ENCODE measurements around the gene CD96.
"Not testable (repeated sequence)": the region's sequence is repeated elsewhere in the genome, so short reads cannot be mapped to it uniquely, and the experiment has no call there.

Gene CD96

DNA sequence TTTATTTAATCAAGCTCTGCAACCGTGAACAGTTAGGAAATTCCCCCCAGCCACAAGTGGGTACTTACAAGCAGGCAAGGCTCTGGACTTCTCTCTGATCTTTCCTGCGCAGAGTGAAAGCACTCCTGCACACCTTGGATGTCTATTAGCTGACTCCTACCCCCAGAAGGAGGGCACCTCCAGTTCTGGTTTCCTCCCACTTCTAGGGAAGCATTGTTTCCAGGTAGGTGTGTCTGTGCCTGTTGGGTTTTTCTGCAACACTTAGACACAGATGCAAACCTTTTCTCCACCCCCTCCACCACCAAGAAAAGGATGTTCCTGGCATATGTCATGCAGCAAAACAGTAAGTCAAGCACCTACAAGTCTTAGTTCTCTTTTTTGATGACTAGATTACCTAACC lies 53.2 kb downstream of the CD96 start, which contains the start of gene ZBED2:
Gene ZBED2 (minus strand): TSS at position 115 of the 400 bp plus-strand sequence. CDS start 1,145 bp downstream, outside the sequence.
- DNase-seq, result no peak

DNA sequence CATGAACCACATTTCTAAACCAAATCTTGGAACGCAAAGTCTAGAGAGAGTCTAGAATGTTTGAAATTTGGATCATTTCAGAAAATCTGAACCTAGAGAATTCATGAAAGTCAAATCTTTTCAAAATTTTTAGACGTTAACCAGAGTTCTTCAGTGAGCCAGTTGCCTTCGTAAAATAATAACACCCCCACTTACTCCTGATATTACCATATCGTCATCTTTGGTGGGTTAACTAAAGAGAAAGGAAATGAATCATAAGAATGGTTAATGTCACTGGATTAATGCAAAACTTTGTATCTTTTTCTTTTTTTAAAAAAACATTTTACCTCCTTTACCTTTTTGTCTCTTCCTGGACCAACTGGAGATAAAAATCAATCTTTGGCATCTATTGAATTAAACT lies 54.3 kb downstream of the CD96 start:
- no peak for DNase-seq

DNA sequence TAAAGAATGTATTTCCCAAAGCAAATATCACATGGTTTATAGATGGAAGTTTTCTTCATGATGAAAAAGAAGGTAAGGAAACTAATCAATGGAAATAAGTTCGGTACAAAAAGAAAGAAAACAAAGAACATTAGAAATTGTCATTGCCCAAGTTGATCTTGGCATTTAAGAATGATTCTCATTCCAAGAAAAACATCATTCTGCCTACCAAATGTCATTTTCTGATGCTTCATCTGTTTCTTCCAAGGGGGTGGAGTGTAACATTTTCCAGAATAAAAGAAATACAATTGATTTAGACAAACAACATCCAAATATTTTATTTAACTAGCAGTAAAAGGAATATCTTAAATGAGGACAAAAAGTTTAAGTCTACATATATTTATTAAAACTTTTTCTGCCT lies 56.1 kb downstream of the CD96 start:
- DNase-seq, result no peak

DNA sequence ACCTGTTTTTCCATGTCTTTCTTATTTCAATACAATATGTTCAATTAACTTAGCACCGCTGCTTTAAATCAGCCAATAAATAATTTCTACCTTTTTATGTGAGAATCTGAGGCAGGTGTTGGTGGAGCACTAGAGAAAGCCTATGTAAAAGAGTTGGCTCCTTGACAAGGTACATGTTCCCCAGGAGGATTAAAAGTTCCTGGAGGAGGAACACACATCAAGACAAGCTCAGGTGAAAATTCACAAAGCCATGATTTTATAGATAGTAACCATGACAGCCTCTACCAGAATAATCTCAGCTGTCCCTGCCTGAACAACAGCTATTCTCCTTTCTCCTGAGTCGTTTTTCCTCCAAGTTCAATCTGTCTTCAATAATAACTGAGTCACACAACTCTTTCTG lies 56.6 kb downstream of the CD96 start:
- DNase-seq, result no peak

DNA sequence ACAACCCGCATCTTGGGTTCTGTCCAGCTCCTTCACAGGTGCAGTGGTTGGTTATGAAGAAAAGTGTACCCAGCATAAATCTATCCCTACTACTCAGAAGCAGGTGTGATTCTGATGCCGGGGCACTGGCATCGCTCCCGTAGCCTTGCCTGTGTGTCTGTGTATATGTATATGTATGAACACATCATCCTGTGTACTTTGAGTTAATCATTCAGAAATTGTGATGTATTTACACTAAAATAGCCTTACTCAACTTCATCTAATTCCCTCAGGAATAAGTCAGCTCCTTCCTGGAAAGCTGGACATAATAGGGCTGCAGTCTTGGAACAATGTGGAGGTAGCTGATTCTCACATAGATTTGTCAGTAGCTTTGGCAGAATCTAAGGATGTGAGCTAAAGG lies 59.8 kb downstream of the CD96 start:
- no peak for DNase-seq

DNA sequence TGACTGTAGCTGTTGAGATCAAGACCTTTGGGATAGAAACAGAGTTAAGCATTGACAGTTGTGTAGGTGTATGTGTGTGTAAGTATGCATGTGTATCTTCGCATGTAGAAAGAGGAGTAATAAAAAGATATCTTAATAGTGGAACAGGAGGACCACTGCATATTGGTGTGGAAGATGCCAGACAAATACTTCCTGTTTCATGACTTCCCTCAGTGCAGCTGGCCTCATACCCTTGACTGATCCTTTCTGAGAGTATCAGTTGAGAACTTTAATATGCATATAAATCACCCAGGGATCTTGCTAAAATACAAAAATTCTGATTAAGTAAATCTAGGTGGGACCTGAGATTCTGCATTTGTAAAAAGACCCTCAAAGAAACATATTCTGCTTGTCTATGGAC lies 61.7 kb downstream of the CD96 start:
- DNase-seq, result no peak

DNA sequence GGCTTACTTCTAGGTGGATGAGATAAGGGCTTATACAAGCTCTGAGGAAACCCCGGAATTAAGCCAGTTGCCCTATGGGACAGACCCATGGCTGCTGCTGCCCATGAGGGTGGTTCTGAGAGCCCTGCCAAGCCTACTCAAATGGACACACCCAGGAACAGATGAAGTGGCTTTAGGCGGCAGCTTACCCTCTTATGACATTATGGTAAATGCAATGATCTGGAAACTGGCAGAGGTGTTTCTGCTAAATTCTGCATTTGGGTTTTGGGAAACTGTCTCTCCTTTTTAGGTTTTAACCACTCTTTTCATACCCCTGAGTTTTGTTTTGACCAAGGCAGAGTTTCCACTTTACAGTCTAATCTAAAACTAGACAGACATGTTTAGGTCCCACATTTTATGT lies 62.1 kb downstream of the CD96 start:
- DNase-seq, result no peak

DNA sequence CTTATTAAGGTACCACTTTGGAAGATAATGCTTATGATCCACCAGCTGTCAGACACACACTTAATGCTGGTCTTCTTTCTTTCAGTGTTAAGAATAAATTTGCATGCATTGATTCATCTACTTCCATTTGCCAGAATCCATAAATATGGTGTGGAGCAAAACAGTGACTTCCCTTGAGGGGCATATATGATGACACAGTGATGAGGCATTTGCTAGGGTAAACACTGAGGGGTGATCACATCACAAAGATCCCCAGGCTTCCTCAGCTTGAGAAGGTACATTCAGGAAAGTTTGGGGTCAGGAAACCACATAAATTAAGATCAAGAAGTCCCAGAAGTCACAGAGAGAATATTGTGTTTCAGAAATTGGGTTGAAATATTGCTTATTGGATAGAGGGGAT lies 63.0 kb downstream of the CD96 start:
- DNase-seq, result peak; percentile 57

DNA sequence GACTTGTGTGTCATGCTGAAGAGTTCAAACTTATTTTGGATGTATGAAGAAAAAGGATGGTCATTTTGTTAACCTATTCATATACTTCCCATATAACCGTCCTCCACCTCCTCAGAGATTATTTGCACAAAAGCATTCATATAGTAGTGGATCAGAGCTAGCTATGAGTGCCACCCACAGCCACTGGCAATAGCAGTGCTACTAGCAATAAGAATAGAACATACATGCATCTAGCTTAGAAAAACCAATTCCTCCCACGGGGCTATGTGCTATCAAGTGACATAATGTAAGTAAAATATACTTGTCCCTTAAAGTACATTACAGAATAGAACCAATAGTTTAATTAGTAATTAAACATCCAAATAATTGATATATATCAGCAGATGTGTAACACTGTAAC lies 63.5 kb downstream of the CD96 start:
- no peak for DNase-seq

DNA sequence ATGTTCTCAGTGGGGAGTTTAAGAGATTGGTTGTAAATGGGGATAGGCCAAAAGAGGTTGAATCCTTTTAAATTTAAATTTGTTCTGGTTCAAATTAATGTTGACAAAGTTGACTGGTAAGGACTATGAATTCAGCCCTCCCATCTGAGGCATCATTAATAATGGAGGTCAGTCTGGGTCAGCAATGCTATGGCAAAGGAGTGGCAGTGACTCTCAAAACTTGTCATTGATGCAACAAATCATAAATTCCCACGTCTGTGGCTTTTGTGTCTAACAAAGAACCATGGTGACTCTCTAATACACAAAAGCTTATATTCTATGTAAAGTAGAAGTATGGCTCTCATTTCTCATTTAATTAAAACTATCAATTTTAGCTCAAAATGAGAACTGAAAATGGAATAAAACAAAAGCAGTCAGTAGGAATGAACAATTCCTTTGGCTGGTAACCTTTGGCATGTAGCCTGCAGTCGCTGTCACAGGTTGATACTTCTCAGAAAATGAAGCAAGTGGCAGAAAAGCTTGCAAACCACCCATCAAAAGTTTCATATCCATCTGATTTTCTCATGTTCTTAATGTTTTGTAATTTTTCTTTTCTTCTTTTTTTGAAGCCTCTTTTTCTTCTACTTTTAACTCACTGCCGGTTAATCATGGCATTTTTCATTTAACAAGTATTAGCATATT lies 65.4 kb downstream of the CD96 start:
- no peak for DNase-seq

DNA sequence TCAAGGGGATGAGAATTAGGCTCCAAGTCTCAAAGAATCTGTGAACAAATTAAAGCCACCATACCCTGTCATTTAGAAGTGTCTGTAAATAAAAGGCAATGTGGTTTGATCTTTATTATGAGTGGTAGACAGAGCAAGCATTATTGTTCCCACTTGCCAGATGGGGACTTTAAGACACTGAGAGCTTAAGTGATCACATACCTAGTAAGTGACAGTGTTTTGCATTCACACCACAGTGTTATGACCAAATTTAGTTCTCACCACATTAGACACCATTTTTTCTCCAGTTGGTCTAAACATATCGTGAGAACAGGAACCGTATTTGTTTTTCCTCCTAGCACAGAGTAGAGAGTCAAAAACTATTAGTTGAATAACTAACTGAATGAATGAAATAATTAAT lies 66.4 kb downstream of the CD96 start:
- no peak for DNase-seq

DNA sequence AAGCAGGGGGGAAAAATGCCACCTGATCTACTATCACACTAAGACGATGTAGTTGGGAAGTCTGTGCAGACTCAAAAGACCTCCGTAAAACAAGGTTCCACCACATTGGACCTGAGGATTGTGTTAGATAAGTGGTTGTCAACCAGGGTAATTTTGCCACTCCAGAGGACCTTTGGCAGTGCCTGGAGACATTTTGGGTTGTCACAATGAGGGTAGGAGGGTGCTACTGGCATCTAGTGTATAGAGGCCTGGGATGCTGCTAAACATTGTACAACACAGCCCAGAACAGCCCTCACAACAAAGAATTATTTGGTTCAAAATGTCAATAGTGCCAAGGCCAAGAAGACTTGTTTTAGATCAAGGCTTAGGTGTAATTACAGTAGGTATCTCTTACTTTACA lies 67.7 kb downstream of the CD96 start:
- DNase-seq, result no peak

DNA sequence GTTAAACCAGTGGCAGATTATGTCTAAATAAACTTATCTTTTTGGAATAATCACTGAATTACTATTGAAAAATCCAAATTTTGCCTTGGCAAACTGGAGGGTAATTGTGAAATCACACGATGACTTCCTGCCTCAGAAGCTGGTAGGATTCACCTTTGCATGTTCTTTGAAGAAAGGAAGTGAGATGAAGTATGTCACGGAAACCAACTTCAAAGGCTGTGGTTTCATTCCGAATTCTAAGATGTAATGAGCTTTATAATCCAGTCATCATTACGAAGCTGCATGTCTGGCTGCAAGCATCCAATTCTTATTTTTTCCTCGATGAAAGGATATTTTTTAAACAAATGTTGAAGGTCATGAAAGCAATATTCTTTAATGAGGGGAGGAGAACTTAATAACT lies 68.2 kb downstream of the CD96 start:
- no peak for DNase-seq

DNA sequence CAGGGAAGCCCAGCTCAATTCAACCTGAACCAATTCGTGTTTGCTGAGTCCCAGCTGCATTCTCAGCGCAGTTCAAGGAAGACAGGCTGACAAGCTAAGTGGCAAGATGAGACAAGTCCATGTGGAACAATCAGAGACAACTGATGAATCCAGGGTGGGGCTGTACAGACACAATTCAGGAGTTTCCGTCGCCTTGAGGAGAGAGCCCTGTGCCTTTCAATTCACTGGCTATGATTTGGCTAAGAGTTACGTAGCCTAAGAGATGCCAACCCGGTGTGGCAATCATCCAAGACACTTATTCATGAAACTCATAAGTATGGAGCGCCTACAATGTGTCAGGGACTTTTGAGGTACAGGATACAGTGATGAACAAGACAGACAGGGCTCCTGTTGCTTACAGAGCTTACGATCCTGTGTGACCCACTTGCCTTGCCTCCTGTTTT lies 68.6 kb downstream of the CD96 start:
- DNase-seq, result no peak

DNA sequence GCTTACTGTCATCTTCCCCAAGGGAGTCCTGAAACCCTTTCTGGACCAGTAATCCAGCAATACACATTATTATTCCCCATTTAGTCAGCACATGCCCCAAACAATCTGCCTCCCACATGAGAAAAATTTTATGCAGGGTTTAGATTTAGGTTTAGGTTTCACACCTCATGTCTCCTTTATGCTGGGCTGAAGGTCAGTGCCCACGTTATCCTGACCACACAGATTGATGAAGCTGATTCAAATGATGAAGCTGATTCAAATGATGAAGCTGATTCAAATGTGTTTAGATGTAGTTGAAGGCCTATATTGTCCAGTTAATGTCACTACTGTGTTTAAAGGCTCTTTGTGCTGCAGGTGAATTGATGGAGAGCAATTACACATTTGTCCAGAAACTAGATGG lies 71.3 kb downstream of the CD96 start:
- no peak for DNase-seq

DNA sequence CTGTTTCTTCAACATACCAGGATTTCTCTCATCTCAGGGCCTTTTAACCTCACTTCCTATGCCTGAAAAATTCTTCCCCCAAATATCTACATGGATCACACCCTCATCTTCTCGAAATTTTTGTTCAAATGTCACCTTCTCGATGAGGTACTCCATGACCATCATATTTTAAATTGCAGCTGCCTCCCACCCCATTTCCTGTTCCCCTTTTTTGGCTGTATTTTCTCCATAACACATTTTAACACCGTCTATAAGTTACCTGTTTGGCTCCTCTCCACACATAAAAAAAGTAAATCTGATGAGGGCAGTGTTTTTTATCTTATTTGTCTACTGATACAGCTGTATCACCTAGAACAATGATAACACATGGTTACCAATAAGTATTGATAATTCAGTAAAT lies 73.9 kb downstream of the CD96 start:
- no peak for DNase-seq

DNA sequence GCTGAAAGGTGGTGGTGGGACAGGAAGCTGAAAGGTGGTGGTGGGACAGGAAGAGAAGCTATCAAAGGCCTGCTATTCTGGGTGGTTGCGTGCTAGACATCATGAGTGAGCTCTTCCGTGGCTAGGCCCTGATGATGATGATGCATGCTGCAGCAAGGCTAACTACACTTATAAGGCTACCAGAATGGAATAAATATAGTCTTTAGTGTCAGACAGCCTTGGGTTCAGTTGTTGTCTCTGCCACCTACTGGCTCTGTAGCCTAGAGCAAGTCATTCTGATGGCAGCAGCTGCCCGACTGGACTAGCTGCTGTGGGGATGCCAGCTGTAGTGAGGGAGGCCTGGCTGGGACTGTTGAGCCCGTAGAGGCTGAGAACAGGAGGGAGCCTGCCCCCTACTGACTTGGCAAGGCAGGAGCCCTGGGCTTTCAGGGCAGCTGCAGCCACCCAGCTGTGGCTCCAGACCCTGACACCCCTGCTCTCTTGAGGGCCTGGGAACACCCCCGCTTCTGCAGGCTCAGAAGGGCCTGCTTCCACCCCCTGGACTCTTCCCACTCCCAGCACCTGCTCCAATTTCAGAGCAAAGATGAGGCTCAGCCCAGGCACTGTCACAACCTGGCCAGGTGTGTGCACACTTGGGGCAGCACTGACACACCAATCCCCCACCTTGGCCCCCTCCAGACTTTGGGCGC lies 74.6 kb downstream of the CD96 start:
- no peak for DNase-seq

DNA sequence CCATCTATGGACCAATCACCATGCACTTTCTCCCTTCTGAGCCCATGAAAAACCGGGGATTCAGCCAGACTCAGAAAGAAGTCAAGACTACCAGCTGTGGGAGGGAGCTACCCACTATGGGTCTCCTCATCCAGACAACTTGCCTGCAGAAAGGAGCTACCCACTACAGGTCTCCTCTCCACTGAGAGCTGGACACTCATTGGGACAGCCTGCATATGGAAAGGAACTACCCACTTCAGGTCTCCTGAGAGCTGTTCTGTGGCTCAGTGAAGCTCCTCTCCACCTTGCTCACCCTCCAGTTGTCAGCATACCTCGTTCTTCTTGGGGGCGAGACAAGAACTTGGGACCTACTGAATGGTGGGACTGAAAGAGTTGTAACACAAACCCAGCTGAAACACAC lies 75.4 kb downstream of the CD96 start:
- DNase-seq, result no peak

DNA sequence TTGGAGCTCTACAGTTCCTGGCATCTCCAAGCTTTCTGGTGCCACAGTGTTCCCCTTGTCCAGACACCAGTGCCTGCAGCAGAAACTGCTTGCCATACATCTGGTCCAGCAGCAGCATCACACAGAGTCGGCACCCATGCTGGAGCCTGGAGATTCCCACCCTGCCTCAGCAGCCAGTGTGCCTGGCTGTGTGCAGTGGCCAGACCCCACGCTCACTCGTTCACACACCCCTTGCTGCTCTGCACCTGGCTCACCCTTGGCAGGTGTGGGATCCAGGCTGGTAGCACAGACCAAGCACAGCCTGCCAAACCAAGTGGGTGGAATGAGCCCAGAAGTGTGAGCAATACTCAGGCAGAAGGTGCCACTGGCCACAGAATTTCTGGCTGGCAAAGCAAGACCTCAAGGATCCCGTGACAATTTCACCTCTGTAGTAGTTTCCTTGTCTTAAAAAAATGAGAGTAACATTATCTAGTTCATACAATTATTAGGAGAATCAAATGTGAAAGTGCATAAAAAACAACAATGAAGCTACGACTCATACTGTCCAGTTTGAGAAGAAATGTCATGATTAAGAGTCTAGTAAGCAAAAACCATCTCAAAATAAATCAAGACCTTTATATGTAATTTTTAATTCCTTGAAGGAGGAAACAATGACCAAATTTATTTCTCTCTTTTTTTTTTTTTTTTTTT lies 76.1 kb downstream of the CD96 start:
- DNase-seq, result no peak

DNA sequence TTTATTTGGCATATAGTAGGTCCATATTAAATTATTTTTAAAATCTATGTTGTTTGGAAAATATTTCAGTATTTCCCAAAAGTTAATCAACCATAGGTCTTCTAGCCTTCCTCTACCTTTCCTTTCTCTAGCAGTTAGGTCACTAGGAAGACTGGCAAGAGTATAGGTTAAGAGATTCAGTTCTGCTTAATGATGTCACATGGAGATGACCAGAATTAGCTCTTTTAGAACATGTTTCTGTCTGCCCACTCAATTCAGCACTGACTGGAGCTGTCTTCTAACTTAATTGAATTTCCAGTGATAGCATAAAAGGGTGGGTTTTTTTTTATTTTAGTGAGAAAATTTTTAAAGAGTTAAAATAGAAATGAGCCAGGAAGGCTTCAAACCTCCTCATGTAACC lies 76.9 kb downstream of the CD96 start:
- DNase-seq, result no peak

DNA sequence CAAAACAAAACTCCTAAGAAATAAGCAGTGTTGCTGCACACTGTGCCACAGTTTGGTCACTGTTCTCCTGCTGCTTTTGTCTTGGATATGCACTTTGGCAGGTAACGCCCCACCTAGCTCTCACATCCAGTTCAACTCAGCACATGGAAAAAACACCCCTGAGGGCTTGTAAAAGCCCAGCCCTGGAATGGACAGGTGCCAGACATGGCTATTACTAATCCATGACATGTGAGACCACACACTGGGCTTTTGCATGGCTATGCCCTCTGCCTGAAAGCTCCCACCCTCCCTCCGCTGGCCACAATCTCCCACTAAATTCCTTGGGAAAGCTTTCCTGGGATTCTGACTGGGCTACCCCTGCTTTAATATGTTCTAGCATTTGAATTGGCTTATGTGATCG lies 77.8 kb downstream of the CD96 start:
- peak; percentile 21 for DNase-seq

DNA sequence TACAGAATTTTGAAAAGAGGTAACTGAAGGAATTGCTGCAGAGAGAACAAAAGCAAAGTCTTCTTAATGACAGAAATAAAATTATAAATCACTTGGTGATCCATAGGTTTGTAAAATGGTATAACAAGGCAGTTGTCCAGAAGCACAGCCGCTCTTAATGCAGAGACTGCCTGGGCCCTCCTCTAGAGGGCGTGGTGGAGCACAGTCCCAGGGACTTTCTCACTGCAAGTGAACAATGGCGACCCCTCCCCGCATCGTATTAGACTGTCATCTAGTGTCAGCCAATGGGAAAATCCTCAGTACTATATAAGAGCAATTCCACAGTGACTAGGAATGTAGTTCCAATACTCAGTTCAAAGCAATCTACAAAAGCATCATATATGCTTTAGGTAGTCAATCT lies 79.5 kb downstream of the CD96 start:
- DNase-seq, result peak; percentile 34

DNA sequence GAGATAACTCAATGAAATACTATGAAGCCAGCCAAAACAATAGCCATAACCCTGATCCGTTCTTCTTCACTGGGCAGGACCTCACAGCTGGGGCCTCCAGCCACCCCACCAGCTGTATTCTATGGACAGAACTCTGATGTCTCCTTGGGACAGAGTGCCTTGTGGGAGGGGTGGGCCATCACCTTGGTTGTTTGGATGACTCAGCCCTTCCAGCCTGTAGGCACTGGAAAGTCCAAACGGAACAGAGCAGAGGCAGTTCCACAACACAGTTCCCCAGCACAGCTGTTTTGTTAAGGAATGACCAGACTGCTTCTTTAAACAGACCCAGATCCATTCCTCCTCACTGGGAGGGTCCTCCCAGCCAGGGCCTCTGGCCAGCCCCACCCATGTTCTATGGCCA lies 85.1 kb downstream of the CD96 start:
- DNase-seq, result no peak

DNA sequence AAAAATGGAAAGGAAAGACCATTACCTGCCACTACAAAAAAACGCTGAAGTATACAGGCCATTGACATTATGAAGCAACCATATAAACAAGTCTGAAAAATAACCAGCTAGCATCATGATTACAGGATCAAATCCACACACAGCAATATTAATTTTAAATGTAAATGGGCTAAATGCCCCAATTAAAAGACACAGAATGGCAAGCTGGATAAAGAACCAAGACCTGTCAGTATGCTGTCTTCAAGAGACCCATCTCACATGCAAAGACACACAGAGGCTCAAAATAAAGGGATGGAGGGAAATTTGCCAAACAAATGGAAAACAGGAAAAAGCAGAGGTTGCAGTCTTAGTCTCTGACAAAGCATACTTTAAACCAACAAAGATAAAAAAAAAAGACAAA lies 87.0 kb downstream of the CD96 start:
- DNase-seq, result not testable (repeated sequence)

Measured in fibroblast of skin of right biceps (primary cell).